Natural killer cell (primary cell): ENCODE measurements around the gene IL17C. TPM values are rescaled to one million over a fixed set of nuclear protein-coding genes. Genes with fewer than 3 reads are reported as not detected.

Experiments
- ATAC-seq, 3 donors: fragments of 150-1000 bp in 2 of 3; fragments of 200-7000 bp in 1 of 3; cut with Tn5 transposase; 1 replicate in 1 of 3; 2 replicates in 2 of 3; pipeline ENCODE4 v1.10.0; 2021; ENCODE audit warnings: mild to moderate bottlenecking in 2 of 3, moderate library complexity in 2 of 3
- DNase-seq, 2 donors: peaks; one replicate each; pipeline versions ENCODE4 v3.0.0 to v3.0.0-alpha.2; 2013 to 2021; ENCODE audit warnings: mixed read lengths in 1 of 2
- H3K27ac ChIP-seq: one replicate; pipeline ENCODE4 v1.5.1; 2013; ENCODE audit warnings: mild to moderate bottlenecking, low read length
- H3K27me3 ChIP-seq: one replicate; pipeline ENCODE4 v1.6.1; 2013; ENCODE audit warnings: low read length; ENCODE audit not compliant: control insufficient read depth, insufficient read depth
- H3K36me3 ChIP-seq: one replicate; pipeline ENCODE4 v1.6.1; 2013; ENCODE audit warnings: low read length; ENCODE audit not compliant: control insufficient read depth, insufficient read depth
- H3K4me1 ChIP-seq: one replicate; pipeline ENCODE4 v1.6.1; 2013; ENCODE audit warnings: low read length; ENCODE audit not compliant: control insufficient read depth, insufficient read depth
- H3K4me3 ChIP-seq: one replicate; pipeline ENCODE4 v1.5.1; 2013; ENCODE audit warnings: low read length
- H3K9me3 ChIP-seq: one replicate; pipeline ENCODE4 v1.6.1; 2013; ENCODE audit warnings: low read length; ENCODE audit not compliant: control insufficient read depth, insufficient read depth
- H3K27ac Mint-ChIP-seq, 2 donors: one replicate each; pipeline ENCODE4 v1.8.0; 2022; ENCODE audit warnings: mild to moderate bottlenecking in 2 of 2, mixed read lengths in 2 of 2, moderate library complexity in 1 of 2
- H3K27me3 Mint-ChIP-seq, 2 donors: one replicate each; pipeline ENCODE4 v1.8.0; 2022; ENCODE audit warnings: low read depth in 2 of 2, mixed read lengths in 2 of 2
- H3K36me3 Mint-ChIP-seq: one replicate; pipeline ENCODE4 v1.8.0; 2022; ENCODE audit warnings: mixed read lengths
- H3K4me1 Mint-ChIP-seq, 2 donors: one replicate each; pipeline ENCODE4 v1.8.0; 2022; ENCODE audit warnings: mixed read lengths in 2 of 2
- H3K4me3 Mint-ChIP-seq: one replicate; pipeline ENCODE4 v1.8.0; 2022; ENCODE audit warnings: mild to moderate bottlenecking, moderate library complexity, mixed read lengths
- H3K9me3 Mint-ChIP-seq, 2 donors: one replicate each; pipeline ENCODE4 v1.8.0; 2022; ENCODE audit warnings: mixed read lengths in 2 of 2
- CTCF ChIP-seq: fragments of 200-600 bp; IDR thresholded peaks from one replicate; pipeline ENCODE4 v1.8.0; 2022; ENCODE audit warnings: antibody characterized with exemption
- WGBS: methylation state at CpG from one replicate; pipeline ENCODE4 v1.1.7; 2013; ENCODE audit warnings: missing lambda C conversion rate; ENCODE audit not compliant: insufficient coverage; 5-methylcytosine and 5-hydroxymethylcytosine counted together
- intact Hi-C: fragments of 100-400 bp; cut with micrococcal nuclease; formaldehyde crosslinking; loops from one replicate; pipeline ENCODE4 v1.14.2; 2022
- total RNA-seq, 4 donors: library from RNA; stranded (reverse); fragments of 120-200 nt in 1 of 4; gene quantifications; one replicate each; pipeline versions ENCODE4 v1.2.3 to v1.2.4, GENCODE V29; 2013 to 2022

IL17C gene
- total RNA-seq, 3 donors from 2014 or later (not counting 1 experiment from before 2014, with no cell fraction given): 0.61 to 3.0 (median 1.2) TPM

- Histone ChIP-seq H3K27me3 (no peaks in the 10 kb centered on the region), H3K27ac (no peak overlapping the region), H3K4me3 (no peak overlapping the region), H3K36me3 (peaks cover 26% of the 10 kb centered on the region), H3K9me3 (no peaks in the 10 kb centered on the region), H3K4me1 (peaks cover 13% of the 10 kb centered on the region)
- TF ChIP-seq CTCF: no peak
- no peaks in the 10 kb centered on the region for H3K27me3 Mint-ChIP-seq
- intact Hi-C loops: no loop called here
- no peaks in the 10 kb centered on the region for H3K36me3 Mint-ChIP-seq
- no peak for DNase-seq
- peaks cover 0 to 6% of the 10 kb centered on the region in 2 donors for H3K4me1 Mint-ChIP-seq
- H3K27ac Mint-ChIP-seq: no peak overlapping the region
- H3K9me3 Mint-ChIP-seq: no peaks in the 10 kb centered on the region
- ATAC-seq: no peak
- H3K4me3 Mint-ChIP-seq: no peak overlapping the region
- WGBS: 94% methylated on average over 22 of the region's 22 CpGs
Observed at GRCh38 chr16:88676502-88677242, 38.3 kb downstream of the IL17C start.

- Histone ChIP-seq H3K4me1 (peaks cover 20% of the 10 kb centered on the region), H3K4me3 (no peak overlapping the region), H3K27me3 (no peaks in the 10 kb centered on the region), H3K36me3 (peaks cover 26% of the 10 kb centered on the region), H3K9me3 (no peaks in the 10 kb centered on the region), H3K27ac (no peak overlapping the region)
- TF ChIP-seq CTCF: no peak
- Mint-ChIP-seq H3K27me3 (no peaks in the 10 kb centered on the region), H3K9me3 (no peaks in the 10 kb centered on the region), H3K27ac (no peak overlapping the region), H3K4me3 (no peak overlapping the region), H3K4me1 (peaks cover 7 to 16% of the 10 kb centered on the region in 2 donors), H3K36me3 (no peaks in the 10 kb centered on the region)
- DNase-seq: no peak
- ATAC-seq: no peak
- 76% methylated on average over 10 of the region's 13 CpGs for WGBS
- intact Hi-C loops: no loop called here
Observed at GRCh38 chr16:88677721-88678120, 39.3 kb downstream of the IL17C start.

GRCh38 chr16:88678224-88678979 is 40.0 kb downstream of the IL17C start:
- Histone ChIP-seq H3K27me3 (no peaks in the 10 kb centered on the region), H3K4me1 (peaks cover 20% of the 10 kb centered on the region), H3K9me3 (no peaks in the 10 kb centered on the region), H3K36me3 (peaks cover 26% of the 10 kb centered on the region), H3K4me3 (no peak overlapping the region), H3K27ac (no peak overlapping the region)
- no peaks in the 10 kb centered on the region for H3K27me3 Mint-ChIP-seq
- H3K4me1 Mint-ChIP-seq: peaks cover 7 to 16% of the 10 kb centered on the region in 2 donors
- H3K27ac Mint-ChIP-seq: no peak overlapping the region
- TF ChIP-seq CTCF: no peak
- no peaks in the 10 kb centered on the region for H3K9me3 Mint-ChIP-seq
- ATAC-seq: no peak
- DNase-seq: no peak
- H3K36me3 Mint-ChIP-seq: no peaks in the 10 kb centered on the region
- no peak overlapping the region for H3K4me3 Mint-ChIP-seq
- intact Hi-C loops: no loop called here
- WGBS: 95% methylated on average over 32 of the region's 32 CpGs
